CD4-positive, alpha-beta T cell treated with Interleukin-10 for 1 hour (primary cell): ENCODE data around the gene HES5.
"Not testable (repeated sequence)": the region's sequence is repeated elsewhere in the genome, so short reads cannot be mapped to it uniquely, and the experiment has no call there.

ENCODE experiments used
- DNase-seq: peaks from one replicate; pipeline ENCODE4 v3.0.0-alpha.2; 2020

HES5 gene, protein sequence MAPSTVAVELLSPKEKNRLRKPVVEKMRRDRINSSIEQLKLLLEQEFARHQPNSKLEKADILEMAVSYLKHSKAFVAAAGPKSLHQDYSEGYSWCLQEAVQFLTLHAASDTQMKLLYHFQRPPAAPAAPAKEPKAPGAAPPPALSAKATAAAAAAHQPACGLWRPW

DNA sequence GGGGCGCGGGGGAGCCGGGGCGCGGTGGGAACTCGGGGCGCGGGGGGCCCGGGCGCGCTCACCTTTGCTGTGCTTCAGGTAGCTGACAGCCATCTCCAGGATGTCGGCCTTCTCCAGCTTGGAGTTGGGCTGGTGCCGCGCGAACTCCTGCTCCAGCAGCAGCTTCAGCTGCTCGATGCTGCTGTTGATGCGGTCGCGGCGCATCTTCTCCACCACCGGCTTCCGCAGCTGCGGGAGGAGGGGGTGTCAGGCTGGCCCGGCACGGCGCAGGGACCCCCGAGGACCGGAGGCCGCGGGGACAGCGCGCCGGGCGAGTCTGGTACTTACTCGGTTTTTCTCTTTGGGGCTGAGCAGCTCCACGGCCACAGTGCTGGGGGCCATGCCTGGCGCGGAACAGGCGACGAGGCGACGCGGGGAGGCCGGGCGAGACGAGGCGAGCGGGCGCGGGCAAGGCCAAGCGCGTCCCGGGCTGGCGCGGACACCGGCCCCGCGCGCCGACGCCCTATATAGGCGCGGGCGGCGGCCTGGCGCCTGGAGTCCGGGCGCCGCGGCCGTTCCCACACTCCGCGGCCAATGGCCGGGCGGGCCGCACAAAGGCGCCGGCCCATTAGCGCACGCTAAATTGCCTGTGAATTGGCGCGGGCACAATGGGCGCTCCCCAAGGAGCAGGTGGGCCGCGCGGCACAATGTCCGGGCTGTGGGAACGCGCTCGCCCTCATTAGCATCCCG is at the start of gene HES5:
Gene HES5 (minus strand): TSS at position 480 of the 729 bp plus-strand sequence. CDS start 99 bp downstream, at position 381.
- DNase-seq: no peak

DNA sequence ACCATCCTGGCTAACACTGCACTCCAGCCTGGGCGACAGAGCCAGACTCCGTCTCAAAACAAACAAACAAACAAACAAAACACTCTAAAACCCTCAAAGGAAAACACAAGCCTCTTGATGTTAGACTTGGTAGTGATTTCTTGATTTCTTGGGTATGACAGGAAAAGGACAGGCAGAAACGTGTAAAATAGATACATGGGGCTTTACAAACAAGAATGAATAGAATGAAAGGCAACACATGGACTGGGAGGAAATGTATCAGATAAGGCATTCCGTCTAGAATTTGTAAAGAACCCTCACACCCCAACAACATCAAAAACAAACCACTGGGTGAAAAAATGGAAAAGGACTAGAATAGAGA is 48.7 kb upstream of the HES5 start:
- DNase-seq: no peak

DNA sequence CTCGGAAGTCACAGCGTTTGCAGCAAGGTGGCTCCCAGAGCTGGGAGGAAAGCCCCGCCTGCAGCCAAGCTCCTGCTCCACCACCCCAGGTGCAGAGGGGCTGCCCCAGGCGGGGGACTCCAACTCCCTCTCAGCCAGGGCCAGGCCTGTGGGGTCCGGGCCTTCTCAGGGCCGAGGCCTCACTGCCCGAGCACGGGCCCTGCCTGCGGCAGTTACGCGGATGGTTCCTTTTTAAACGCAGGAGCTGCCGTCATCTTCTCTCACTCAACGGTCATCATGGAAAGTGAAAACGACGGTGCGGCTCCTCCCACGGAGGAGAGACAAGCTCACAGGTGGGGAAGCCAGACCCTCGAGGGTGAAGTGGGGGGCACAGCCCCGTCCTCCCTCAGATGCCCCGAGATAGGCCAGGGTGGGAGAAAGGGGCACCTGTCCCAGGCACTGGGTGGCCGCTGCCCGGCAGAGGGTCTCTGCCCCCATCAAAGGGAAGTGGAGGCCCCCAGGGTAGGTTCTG is 47.6 kb upstream of the HES5 start:
- peak; percentile 64 for DNase-seq

DNA sequence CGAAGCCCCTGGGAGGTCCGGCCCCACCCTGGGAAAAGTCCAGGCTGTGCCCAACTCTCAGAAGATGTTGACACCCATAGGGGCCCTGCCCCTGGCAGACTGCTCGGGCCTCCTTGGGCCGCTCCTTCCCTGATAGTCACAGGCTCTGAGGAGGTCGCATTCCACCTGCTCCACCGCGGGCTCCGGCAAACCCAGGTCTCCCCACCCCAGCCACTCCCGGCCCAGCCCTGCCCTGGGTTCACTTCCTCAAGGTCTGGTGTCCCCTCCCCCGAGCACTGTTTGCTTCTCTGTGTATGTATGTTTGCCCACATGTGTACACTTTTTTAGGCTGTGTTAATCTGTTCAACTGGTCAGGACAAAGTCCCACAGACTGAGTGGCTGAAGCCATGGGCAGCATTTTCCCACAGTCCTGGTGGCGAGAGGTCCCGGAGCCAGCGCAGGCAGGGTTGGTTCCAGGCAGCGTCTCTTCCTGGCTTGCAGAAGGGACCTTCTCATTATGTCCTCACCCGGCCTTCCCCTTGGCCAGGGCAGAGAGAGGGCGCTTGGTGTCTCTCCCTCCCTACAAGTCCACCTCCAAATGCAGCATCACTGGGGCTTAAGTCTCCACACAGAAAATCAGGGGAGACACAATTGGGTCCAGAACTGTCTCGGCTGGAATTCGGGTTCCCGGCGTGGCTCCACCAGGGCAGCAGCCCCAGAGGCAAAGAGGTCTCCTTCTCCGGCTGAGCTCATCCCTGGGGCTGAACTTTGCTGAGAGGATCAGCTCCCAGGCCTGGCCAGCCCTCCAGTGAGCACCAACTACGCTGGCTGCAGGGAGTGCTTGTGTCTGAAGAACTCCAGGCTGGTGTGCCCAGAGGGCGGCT is 46.0 kb upstream of the HES5 start:
- DNase-seq: no peak

DNA sequence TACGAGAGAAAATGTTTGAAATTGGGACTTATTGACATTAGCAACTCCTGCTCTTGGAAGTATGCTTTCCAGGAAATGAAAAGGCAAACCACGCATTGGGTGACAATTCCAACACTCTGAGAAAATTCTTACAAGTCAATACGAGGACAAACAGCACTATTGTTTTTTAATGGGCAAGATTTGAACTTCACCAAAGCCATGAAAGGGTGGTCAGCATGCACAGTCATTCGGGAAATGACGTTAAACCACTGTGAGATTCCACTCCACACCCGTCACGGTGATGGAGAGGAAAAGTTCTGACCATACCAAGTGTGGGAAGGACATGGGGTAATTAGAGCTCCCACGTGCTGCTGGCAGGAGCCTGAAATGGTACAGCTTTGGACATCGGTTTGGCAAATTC is 44.3 kb upstream of the HES5 start:
- DNase-seq: no peak

DNA sequence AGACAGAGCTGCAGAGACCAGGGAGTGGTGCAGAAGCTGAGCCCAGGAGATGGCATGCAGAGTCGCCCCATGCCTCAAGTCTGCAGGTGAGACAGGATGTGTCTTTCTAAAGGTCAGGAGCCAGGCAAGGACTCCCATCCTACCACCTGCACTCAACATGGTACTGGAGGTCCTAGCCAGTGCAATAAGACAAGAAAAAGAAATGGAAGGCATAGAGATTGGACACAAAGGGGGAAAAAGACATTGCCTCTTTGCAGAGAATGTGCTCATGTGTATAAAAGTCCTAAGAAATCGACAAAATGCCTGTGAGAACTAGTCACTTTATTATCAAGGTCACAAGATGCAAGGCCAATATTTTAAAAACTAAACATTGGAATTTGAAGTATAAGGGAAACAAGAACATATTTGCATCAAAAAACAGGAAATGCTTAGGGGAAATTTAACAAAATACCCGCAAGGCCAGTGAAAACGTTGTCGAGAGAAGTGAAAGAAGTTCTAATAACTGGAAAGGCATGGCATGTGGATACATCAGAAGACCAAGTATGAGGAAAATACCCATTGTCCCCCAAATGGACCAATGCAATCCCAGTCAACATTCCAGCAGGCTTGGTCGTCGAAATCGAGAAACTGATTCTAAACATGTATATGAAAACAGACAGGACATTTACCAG is 43.3 kb upstream of the HES5 start:
- no peak for DNase-seq

DNA sequence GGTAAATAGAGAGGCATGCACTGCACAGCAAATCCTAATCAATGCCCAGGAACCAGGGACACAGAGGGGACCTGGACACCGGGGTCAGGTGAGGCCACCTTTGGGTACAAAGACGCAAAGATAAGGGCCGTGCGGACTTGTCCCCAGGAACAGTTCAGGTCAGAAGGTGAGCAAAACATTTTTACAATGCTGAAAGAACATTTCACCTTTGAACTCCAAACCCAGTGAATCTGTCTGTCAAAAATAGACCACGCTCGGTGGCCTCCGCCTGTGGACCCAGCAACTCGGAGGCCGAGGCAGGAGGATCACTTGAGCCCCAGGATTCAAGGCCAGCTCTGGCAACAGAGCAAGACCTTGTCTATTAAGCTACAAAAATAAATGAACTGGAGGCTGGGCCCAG is 41.3 kb upstream of the HES5 start:
- no peak for DNase-seq

DNA sequence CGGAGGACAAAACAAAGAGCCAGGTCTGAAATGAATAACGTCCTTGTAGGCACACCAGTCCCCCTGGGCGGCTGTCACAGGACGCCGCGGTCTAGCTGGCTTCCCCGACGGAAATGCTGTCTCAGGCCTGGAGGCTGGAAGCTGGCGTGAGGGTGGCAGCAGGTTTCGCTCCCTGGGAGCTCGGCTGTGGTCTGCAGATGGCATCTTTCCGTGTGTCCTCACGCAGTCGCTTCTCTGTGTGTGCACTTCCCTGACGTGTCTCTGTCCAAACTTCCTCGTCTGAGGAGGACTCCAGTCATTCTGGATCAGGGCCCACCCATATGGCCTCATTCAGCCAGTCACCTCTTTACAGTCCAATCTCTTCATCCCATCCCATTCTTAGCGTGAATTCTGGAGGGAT is 40.3 kb upstream of the HES5 start:
- DNase-seq: no peak

DNA sequence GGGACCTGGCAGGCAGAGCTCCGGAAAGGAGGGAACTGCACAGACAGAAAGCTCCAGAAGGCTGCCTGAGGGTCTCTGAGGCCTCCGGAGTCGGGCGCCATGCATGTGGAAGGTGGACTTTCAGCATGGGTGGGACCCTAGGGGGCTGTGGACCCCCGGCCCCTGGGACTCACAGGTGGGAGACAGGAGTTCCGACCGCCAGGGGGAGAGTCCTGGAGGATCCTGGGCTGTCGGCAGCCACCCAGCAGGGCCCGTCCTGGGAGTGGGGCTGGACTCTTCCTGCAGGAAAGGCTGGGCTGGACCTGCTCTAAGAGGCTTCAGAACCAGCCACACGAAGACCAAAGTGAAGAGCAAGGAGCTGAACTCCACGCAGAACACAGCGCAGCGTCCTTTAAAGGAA is 39.6 kb upstream of the HES5 start:
- DNase-seq: not testable (repeated sequence)

DNA sequence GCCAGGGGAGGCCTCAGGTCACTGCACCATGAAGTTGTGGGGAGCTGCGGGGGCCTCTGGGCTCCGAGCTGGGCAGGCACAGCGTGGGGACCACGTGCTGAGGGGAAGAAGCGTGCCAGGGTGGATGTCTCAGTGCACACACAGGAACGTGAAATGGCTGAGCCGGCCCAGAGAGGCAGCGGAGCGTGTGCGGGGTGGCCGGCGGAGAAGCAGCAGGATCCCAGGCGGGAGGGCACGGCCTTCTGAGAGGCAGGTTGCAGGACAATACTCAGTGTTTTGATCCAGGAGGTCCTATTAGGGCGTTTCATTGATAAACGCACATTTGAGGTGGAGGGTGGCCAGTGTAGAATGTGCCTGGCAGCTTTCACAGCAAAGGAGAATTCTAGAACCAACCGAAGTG is 39.0 kb upstream of the HES5 start:
- no peak for DNase-seq

DNA sequence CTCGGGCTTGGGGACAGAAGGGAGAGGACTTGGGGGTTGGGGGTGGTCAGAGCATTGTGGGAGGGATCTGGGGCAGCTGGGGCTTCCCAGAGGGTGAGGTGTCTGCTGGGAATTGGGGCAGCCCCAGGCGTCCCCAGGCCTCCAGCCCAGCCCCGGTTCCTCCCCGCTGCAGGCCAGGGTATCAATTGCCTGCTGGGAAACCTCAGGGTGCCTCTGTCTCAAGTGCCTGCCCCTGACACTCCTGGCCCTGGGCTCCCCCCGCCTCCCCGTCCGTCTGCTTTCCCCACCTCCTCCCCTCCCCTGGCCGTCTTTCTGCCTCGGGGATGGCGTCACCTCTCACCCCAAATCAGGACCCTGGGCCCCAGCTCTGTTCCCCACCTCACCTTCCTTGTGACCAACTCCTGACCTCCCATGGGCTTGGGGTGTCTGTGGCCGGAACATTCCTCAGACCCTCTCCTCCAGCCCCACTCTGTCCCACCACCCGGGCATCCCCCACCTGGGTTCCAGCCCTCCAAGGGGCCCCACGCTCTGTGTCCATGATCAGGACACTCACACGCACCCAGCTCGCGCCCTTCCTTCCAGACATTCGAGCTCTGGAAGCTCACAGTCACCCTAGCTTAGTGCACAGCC is 38.2 kb upstream of the HES5 start:
- not testable (repeated sequence) for DNase-seq

DNA sequence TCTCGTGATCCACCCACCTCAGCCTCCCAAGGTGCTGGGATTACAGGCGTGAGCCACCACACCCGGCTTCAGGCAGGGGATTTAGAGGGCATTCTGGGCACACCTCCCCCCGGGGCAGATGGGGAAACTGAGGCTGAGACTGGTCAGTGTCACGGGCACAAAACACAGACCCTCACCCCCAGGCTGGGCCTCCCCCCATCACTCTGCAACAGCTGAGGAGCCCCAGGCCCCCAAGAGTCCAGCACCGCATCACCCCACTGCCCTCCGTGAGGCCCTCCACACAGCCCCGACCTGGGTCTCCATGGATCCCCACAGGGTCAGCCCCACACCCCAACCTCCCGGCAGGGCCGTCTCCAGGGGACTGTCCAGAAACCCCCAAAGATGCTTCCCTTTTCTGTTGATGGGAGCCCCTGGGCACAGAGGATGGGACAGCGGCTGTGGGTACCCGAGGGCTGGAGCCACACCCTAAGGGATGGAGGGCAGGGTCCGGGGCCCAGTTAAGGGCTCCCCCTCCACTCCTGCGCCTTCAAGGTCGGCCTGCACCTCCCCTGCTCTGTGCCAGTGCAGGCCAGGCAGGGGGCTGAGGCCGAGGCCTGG is 37.1 kb upstream of the HES5 start:
- DNase-seq: no peak

DNA sequence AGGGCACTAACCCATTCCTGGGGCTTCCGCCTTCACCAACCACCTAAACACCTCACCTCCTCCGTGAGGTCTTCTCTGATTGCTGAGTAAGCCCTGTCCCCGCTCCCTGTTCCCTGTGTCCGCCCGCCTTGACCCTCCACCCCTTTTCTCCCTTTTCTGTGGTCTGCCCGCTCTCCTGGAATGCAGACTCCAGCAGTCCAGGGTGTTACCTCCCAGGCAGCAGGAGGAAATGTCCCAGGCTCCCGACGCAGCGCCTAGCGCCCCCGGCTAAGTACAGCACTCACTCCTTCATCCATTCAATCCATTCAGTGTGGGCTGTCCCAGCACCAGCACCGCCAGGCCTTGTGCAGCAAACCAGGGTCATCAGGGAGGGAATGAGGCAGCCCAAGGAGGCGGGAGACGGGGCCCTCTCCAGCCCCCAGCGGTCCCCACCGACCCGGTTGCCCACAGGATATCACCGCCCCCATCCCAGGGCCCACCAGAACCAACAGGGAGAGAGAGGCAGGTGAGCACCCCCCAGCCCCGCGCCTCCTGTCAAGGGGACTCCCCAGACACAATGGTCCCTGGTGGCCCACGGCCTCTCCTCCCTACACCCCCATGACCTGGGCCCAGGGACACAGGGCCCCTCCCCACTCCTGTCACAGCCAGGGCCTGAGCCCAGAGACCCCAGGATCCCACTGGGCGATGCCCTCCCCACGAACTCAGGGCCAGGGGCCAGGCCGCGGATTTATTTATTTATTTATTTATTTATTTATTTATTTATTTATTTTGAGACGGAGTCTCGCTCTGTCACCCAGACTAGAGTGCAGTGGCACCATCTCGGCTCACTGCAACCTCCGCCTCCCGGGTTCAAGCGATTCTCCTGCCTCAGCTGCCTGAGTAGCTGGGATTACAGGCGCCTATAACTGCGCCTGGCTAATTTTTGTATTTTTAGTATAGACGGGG is 36.3 kb upstream of the HES5 start:
- DNase-seq: no peak

DNA sequence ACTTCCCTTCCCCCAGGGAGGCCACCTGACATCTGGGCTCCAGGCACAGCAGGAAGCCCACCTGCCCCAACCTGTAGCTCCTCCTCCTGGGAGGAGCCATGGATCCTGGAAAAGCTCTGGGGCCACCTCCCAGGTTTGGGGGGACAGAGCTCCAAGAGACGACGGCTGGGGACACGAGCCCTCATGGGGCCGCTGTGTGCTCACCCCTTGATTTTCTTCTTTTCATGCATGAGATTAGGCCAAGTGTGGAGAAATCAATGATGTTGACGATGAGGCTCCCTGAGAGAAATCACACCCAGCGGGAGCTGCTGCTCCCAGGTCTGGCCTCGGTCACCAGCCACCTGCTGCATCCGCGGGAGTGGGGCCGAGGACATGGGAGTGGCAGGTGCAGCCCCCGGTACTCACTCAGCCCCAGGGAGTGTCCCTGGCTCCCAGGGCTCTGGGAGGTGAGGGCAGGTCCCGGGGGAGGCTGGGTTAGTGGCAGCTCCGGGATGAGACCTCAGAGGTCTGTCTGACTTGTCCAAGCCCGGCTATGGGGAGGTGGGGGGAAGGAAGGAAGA is 34.8 kb upstream of the HES5 start:
- no peak for DNase-seq

DNA sequence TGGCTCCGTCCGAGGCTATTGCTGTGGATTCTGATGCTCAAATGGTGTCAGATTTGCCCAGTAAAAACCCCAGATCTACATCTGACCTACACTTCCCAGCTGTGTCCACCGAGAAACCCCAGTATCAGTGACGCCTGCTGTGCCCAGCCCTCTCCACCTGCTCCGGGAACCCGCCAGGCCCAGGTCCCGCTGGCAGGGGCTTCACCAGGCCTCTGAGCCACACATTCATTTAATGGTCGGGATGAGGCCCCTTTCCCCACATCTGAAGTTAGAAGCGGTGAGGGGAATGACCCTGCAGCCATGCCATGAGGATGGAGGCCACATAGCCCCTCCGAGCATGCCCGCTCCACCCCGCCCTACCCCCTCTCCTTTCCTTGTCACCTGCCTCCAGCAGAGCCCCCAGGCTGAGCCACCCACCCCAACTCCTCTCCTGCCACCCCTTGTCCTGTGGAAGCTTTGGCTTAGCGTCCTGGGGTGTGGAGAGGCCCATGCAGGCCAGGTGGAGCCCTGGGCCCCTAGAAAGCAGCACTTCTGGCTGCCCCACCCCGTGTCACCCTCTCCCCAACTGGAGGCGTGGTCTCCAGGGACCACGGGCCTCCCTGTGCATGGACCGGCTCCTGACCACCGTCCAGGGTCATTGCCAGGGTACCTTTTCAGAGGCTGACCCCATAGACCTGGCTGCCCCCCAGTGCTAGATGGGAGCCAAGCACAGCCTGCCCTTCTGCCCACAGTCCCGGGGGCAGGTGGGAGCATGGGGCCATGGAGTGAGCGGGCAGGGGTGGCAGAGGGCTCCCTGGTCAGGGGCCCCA is 34.1 kb upstream of the HES5 start:
- DNase-seq: no peak

DNA sequence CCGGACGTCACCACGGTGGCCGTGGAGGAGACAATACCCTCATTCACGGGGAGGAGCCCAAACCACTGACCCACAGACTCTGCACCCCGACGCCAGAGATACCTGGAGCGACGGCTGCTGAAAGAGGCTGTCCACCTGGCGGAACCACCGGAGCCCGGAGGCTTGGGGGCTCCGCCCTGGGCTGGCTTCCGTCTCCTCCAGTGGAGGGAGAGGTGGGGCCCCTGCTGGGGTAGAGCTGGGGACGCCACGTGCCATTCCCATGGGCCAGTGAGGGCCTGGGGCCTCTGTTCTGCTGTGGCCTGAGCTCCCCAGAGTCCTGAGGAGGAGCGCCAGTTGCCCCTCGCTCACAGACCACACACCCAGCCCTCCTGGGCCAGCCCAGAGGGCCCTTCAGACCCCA is 33.1 kb upstream of the HES5 start:
- no peak for DNase-seq

DNA sequence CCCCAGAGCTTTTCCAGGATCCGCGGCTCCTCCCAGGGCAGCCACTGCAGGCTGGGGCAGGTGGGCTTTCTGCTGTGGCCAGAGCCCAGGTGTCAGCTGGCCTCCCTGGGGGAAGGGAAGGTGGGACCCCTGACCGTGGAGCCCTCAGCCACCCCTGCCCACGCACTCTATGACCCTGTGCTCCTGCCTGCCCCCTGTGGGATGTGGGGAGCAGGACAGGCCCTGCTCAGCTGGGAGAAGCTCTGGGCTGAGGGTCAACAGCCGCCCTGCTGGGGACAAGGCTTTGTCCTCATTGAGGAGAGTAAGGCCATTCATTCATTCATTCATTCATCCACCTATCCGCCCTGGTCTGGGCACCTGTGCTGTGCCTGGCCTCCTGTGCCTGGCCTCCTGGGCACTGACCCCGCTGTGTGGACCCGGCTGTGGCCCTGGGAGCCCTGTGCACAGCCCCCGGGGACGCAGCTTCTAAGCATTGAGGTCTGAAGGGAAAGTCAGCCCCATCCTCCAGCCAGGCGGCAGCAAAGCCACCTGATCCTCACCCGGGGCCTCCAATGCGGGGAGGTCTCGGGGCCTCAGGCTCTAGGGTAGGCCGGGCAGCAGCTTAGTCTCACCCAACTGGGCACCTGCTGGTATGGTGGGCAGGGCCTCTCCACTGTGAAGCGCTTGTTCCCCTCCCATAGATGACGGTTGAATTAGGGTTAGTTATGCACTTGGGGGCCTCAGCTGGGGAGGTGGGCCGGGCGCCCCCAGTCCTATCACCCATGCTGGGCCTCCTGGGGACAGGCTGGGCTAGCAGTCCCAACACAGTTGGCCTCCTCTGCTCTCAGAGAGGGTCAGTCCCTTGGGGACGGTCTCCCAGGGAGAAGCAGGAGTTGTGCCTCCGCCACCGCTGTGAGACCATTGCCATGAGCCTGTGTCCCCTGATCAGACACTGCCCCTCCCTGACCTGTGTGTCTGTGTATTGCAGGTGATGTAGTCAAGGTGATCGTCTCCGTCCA is 32.1 kb upstream of the HES5 start:
- DNase-seq: no peak

DNA sequence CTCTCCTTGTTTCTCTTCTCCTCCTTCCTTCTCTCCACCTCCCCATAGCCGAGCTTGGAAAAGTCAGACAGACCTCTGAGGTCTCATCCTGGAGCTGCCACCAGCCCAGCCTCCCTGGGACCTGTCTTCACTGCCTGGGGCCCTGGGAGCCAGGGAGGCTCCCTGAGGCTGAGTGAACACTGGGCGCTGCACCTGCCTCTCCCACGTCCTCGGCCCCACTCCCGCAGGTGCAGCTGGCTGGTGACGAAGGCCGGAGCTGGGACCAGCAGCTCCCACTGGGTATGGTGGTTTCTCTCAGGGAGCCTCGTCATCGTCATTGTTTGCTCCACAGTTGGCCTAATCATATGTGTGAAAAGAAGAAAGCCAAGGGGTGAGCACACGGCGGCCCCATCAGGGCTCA is 31.4 kb upstream of the HES5 start:
- no peak for DNase-seq
